ENCODE results near the gene SSBP2. TPM values are rescaled to one million over a fixed set of nuclear protein-coding genes. Genes with fewer than 3 reads are reported as not detected.

Gene SSBP2
- total and polyA plus RNA-seq, 2 of the 8 experiments (the other 6 are each of a cell fraction or from before 2014, with no cell fraction given), result 21.5 to 36.2 TPM

- H2BK12ac ChIP-seq (ENCODE audit: low read depth, low read length), result no peak overlapping the region
- H3K23ac ChIP-seq (ENCODE audit: insufficient read length), result no peak overlapping the region
- H2BK20ac ChIP-seq (ENCODE audit: low read length), result no peak overlapping the region
- no peak overlapping the region for H4K5ac ChIP-seq (ENCODE audit: insufficient read length, low read depth, low read length)
- ChIA-PET POLR2A (ENCODE audit: partially characterized antibody) (no interaction called here), CTCF (ENCODE audit: partially characterized antibody) (interaction anchor here (1.2 kb wide), 1 partner anchor 16 kb away, joined by 3 read pairs; no protein-coding TSS in a partner anchor)
- H2BK15ac ChIP-seq (ENCODE audit: low read length), result no peak overlapping the region
- no peak overlapping the region for H2BK120ac ChIP-seq (replicated peaks; ENCODE audit: low read depth, low read length)
- H4K91ac ChIP-seq (replicated peaks; ENCODE audit: insufficient read length, low read length), result no peak overlapping the region
- no peaks in the 10 kb centered on the region for H3K36me3 ChIP-seq (ENCODE audit: control insufficient read depth in 2 of 4, insufficient read depth in 4 of 4, low read length in 3 of 4)
- no peak overlapping the region for H2AK5ac ChIP-seq (ENCODE audit: low read depth, low read length)
- no peak overlapping the region for H3K14ac ChIP-seq (ENCODE audit: insufficient read length)
- no peaks in the 10 kb centered on the region for H3K4me1 ChIP-seq (replicated peaks in 1 of 4; ENCODE audit: control insufficient read depth in 3 of 4, insufficient read depth in 4 of 4, low read length in 3 of 4)
- no peak overlapping the region for H3K4ac ChIP-seq (replicated peaks; ENCODE audit: insufficient read length, low read depth, low read length)
- FAIRE-seq (no peak), DNase-seq (ENCODE audit: low read depth in 1 of 2, low spot score in 2 of 2) (no peak)
- H3K56ac ChIP-seq (replicated peaks; ENCODE audit: insufficient read length, low read depth, low read length), result no peak overlapping the region
- H3K79me2 ChIP-seq (ENCODE audit: control insufficient read depth in 1 of 2, insufficient read depth in 2 of 2, low read length in 2 of 2), result no peaks in the 10 kb centered on the region
- no peak overlapping the region for H4K8ac ChIP-seq (ENCODE audit: extremely low read depth, insufficient read depth, low read length)
- H2AFZ ChIP-seq (ENCODE audit: low read length), result no peak overlapping the region
- H3K18ac ChIP-seq (ENCODE audit: extremely low read depth, low read length), result no peak overlapping the region
- H3K9ac ChIP-seq (replicated peaks in 1 of 4; ENCODE audit: extremely low read depth in 1 of 4, low read depth in 3 of 4, low read length in 3 of 4), result no peak overlapping the region
- H3K4me2 ChIP-seq (ENCODE audit: insufficient read depth in 1 of 2, low read depth in 2 of 2, low read length in 2 of 2), result no peak overlapping the region
- H3K9me3 ChIP-seq (ENCODE audit: insufficient read depth in 2 of 2, low read depth in 1 of 2, low read length in 1 of 2), result no peaks in the 10 kb centered on the region
- H3K79me1 ChIP-seq (ENCODE audit: low read depth, low read length), result no peaks in the 10 kb centered on the region
- no peaks in the 10 kb centered on the region for H3K23me2 ChIP-seq (ENCODE audit: low read depth, low read length)
- H4K20me1 ChIP-seq (replicated peaks in 1 of 2; ENCODE audit: control insufficient read depth in 1 of 2, insufficient read depth in 2 of 2, low read length in 2 of 2), result no peaks in the 10 kb centered on the region
- H3K27ac ChIP-seq (ENCODE audit: low read depth, low read length), result no peak overlapping the region
- WGBS, 2 experiments (ENCODE audit: extremely low coverage in 1 of 2, insufficient coverage in 1 of 2, insufficient read length in 1 of 2, insufficient replicate concordance in 2 of 2, low coverage in 1 of 2, low lambda C conversion rate in 2 of 2, missing lambda C conversion rate in 1 of 2), result 92% methylated on average over 6 of the region's 6 CpGs; no CpG with 5 or more reads in 1 of the 2 experiments
- H3K27me3 ChIP-seq (replicated peaks in 1 of 4; ENCODE audit: control insufficient read depth in 3 of 4, extremely low read depth in 1 of 4, insufficient read depth in 3 of 4, low read length in 3 of 4), result no peaks in the 10 kb centered on the region
- no peak overlapping the region for H3K4me3 ChIP-seq (ENCODE audit: extremely low read depth in 1 of 4, insufficient read depth in 2 of 4, low read depth in 3 of 4, low read length in 4 of 4)
- H2BK5ac ChIP-seq (ENCODE audit: low read depth, low read length), result no peak overlapping the region
- TF ChIP-seq SIRT6 (IDR thresholded peaks at IDR 0.05; ENCODE audit: low read length) (no peak), HDAC6 (IDR thresholded peaks at IDR 0.05; ENCODE audit: low read depth, low read length) (no peak), CHD2 (IDR thresholded peaks at IDR 0.05; ENCODE audit: low read length) (no peak), CTCF (IDR thresholded peaks at IDR 0.05; ENCODE audit: control extremely low read depth in 1 of 3, insufficient read depth in 1 of 3, low read depth in 1 of 3, low read length in 3 of 3) (no peak), EZH2 (IDR thresholded peaks at IDR 0.05; ENCODE audit: low read depth, low read length, severe bottlenecking) (no peak), TCF12 (IDR thresholded peaks at IDR 0.05; ENCODE audit: low read depth, low read length) (no peak), GABPA (IDR thresholded peaks at IDR 0.05; ENCODE audit: borderline replicate concordance, insufficient read depth, low read length) (no peak), RNF2 (IDR thresholded peaks at IDR 0.05; ENCODE audit: borderline replicate concordance, low read depth, low read length, missing control alignments, poor library complexity, severe bottlenecking) (no peak), NRF1 (IDR thresholded peaks at IDR 0.05; ENCODE audit: low read depth, low read length) (no peak), BACH1 (IDR thresholded peaks at IDR 0.05; ENCODE audit: low read length) (no peak), MAFK (IDR thresholded peaks at IDR 0.05; ENCODE audit: low read depth, low read length) (no peak), SP1 (IDR thresholded peaks at IDR 0.05; ENCODE audit: low read depth, low read length) (no peak)
Measured at GRCh38 chr5:81435023-81435422, 315.9 kb downstream of the SSBP2 start.
